IMR-90 (cell line): ENCODE measurements around the gene ABCA5. TPM values are rescaled to one million over a fixed set of nuclear protein-coding genes. Genes with fewer than 3 reads are reported as not detected.
"Not testable (repeated sequence)": the region's sequence is repeated elsewhere in the genome, so short reads cannot be mapped to it uniquely, and the experiment has no call there.

Source experiments
- ATAC-seq: fragments of 200-7000 bp; cut with Tn5 transposase; 2 replicates; pipeline ENCODE4 v1.9.1; 2020; ENCODE audit warnings: low read depth, mild to moderate bottlenecking, moderate library complexity
- BruUV-seq: library from RNA; stranded (reverse); fragments of 400-500 nt; replicated peaks from 2 replicates; lab custom pipeline; 2021; lab: Mats Ljungman, UMichigan
- CTCF ChIA-PET: fragments of 300-600 bp; formaldehyde crosslinking; extraction: SDS; loops from one replicate; lab custom pipeline; 2021; ENCODE audit warnings: antibody characterized with exemption; lab: Yijun Ruan, JAX
- POLR2A ChIA-PET: fragments of 300-600 bp; sonication (Branson Sonifier 250); formaldehyde crosslinking; loops from one replicate; lab custom pipeline; 2022; ENCODE audit warnings: antibody characterized with exemption; ENCODE audit not compliant: unreplicated experiment; lab: Charles Lee
- DNase-seq: peaks from one replicate; pipeline ENCODE4 v3.0.0; 2013
- H2AFZ ChIP-seq: replicated peaks from 2 replicates; pipeline ENCODE3; 2013; ENCODE audit warnings: low read length, mild to moderate bottlenecking; ENCODE audit not compliant: poor library complexity
- H2AK5ac ChIP-seq: 2 replicates; pipeline ENCODE4 v1.6.1; 2013; ENCODE audit warnings: low read depth, low read length, inconsistent platforms
- H2AK9ac ChIP-seq: replicated peaks from 2 replicates; pipeline ENCODE3; 2013; ENCODE audit warnings: mild to moderate bottlenecking, low read depth, low read length, moderate library complexity; ENCODE audit not compliant: poor library complexity
- H2BK120ac ChIP-seq: 2 replicates; pipeline ENCODE4 v1.6.1; 2013; ENCODE audit warnings: low read depth, low read length, inconsistent platforms
- H2BK15ac ChIP-seq: 3 replicates; pipeline ENCODE4 v1.6.1; 2013; ENCODE audit warnings: low read depth, low read length, inconsistent platforms
- H2BK20ac ChIP-seq: 2 replicates; pipeline ENCODE4 v1.6.1; 2013; ENCODE audit warnings: low read depth, mild to moderate bottlenecking, inconsistent platforms, low read length, moderate library complexity
- H2BK5ac ChIP-seq: 2 replicates; pipeline ENCODE4 v1.6.1; 2013; ENCODE audit warnings: mild to moderate bottlenecking, low read depth, low read length, inconsistent platforms; ENCODE audit not compliant: poor library complexity, severe bottlenecking
- H3K14ac ChIP-seq: replicated peaks from 2 replicates; pipeline ENCODE4 v1.6.1; 2013; ENCODE audit warnings: low read depth, low read length, inconsistent platforms
- H3K18ac ChIP-seq: 2 replicates; pipeline ENCODE4 v1.6.1; 2013; ENCODE audit warnings: low read depth, low read length, control low read depth
- H3K23ac ChIP-seq: 2 replicates; pipeline ENCODE4 v1.6.1; 2013; ENCODE audit warnings: low read depth, low read length, inconsistent platforms
- H3K27ac ChIP-seq: 2 replicates; pipeline ENCODE4 v1.5.1; 2013; ENCODE audit warnings: mild to moderate bottlenecking, control low read depth, low read length; ENCODE audit not compliant: insufficient read depth
- H3K27me3 ChIP-seq: 2 replicates; pipeline ENCODE4 v1.6.1; 2013; ENCODE audit warnings: low read length; ENCODE audit not compliant: control insufficient read depth, insufficient read depth
- H3K36me3 ChIP-seq: 2 replicates; pipeline ENCODE4 v1.6.1; 2013; ENCODE audit warnings: low read length, mixed read lengths; ENCODE audit not compliant: control insufficient read depth, insufficient read depth
- H3K4ac ChIP-seq: 2 replicates; pipeline ENCODE4 v1.6.1; 2013; ENCODE audit warnings: low read depth, low read length, inconsistent platforms
- H3K4me1 ChIP-seq: 2 replicates; pipeline ENCODE4 v1.6.1; 2013; ENCODE audit warnings: low read length, mixed read lengths; ENCODE audit not compliant: control insufficient read depth, insufficient read depth
- H3K4me2 ChIP-seq: 2 replicates; pipeline ENCODE4 v1.6.1; 2013; ENCODE audit warnings: low read depth, mild to moderate bottlenecking, control low read depth, low read length, moderate library complexity
- H3K4me3 ChIP-seq: 2 replicates; pipeline ENCODE4 v1.5.1; 2013; ENCODE audit warnings: low read depth, mild to moderate bottlenecking, control low read depth, low read length, moderate library complexity; ENCODE audit not compliant: insufficient read depth
- H3K56ac ChIP-seq: 2 replicates; pipeline ENCODE4 v1.6.1; 2013; ENCODE audit warnings: low read length, inconsistent platforms; ENCODE audit not compliant: insufficient read depth; ENCODE audit errors: extremely low read depth
- H3K79me1 ChIP-seq, 2 experiments: 2 replicates each; pipeline ENCODE4 v1.6.1; 2013; ENCODE audit warnings: low read length in 2 of 2, inconsistent platforms in 1 of 2, low read depth in 1 of 2
- H3K9ac ChIP-seq: 2 replicates; pipeline ENCODE4 v1.6.1; 2013; ENCODE audit warnings: low read depth, low read length, control low read depth
- H3K9me1 ChIP-seq: 2 replicates; pipeline ENCODE4 v1.6.1; 2013; ENCODE audit warnings: low read length, inconsistent platforms; ENCODE audit not compliant: insufficient read depth
- H3K9me3 ChIP-seq: 2 replicates; pipeline ENCODE4 v1.6.1; 2013; ENCODE audit warnings: low read length; ENCODE audit not compliant: control insufficient read depth, insufficient read depth
- H4K20me1 ChIP-seq: 2 replicates; pipeline ENCODE4 v1.6.1; 2013; ENCODE audit warnings: low read length, inconsistent platforms; ENCODE audit not compliant: insufficient read depth
- H4K5ac ChIP-seq: 2 replicates; pipeline ENCODE4 v1.6.1; 2013; ENCODE audit warnings: mild to moderate bottlenecking, low read depth, low read length, control low read depth
- H4K8ac ChIP-seq, 2 experiments: 2 replicates each; pipeline ENCODE4 v1.6.1; 2013; ENCODE audit warnings: low read depth in 2 of 2, low read length in 2 of 2, control low read depth in 1 of 2, inconsistent platforms in 1 of 2
- H4K91ac ChIP-seq: 2 replicates; pipeline ENCODE4 v1.6.1; 2013; ENCODE audit warnings: low read depth, low read length, inconsistent platforms; ENCODE audit not compliant: insufficient read depth
- WGBS, 2 experiments: methylation state at CpG; one replicate each; pipeline versions ENCODE4 v1.1.5 to v1.1.7; 2013; ENCODE audit warnings: missing lambda C conversion rate in 2 of 2; ENCODE audit not compliant: insufficient read length in 1 of 2; ENCODE audit errors: extremely low coverage in 2 of 2; 5-methylcytosine and 5-hydroxymethylcytosine counted together
- dilution Hi-C: fragments of 300-500 bp; cut with HindIII; formaldehyde crosslinking; loops from one replicate; pipeline ENCODE4 v1.14.3; 2018; ENCODE audit warnings: low sequenced_read_pairs; ENCODE audit not compliant: unreplicated experiment
- in situ Hi-C: fragments of 300-500 bp; cut with MboI; formaldehyde crosslinking; loops from 3 replicates; pipeline ENCODE4 v1.14.3; 2019; ENCODE audit warnings: low sequenced_read_pairs, inconsistent platforms, mixed read lengths
- intact Hi-C: fragments of 100-400 bp; cut with micrococcal nuclease; formaldehyde crosslinking; loops from 2 replicates; pipeline ENCODE4 v1.10.0; 2022
- microRNA-seq, 2 experiments: library from miRNA; stranded (forward) in 1 of 2; unstranded in 1 of 2; fragments of 10-50 nt in 1 of 2; fragments of <30 nt in 1 of 2; gene quantifications in 1 of 2; microRNA quantifications in 1 of 2; one replicate each; pipeline versions ENCODE3 to v1.1.0; 2013 to 2020; ENCODE audit not compliant: insufficient read depth in 1 of 2, insufficient read length in 1 of 2, unreplicated experiment in 1 of 2
- polyA plus RNA-seq, 3 experiments: library from polyadenylated mRNA; depleted of rRNA; stranded (reverse); fragments of >200 nt; gene quantifications; 2 replicates each; pipeline ENCODE4 v1.2.3, GENCODE V29; 2012; ENCODE audit warnings: low replicate concordance in 1 of 3
- small RNA-seq, 5 experiments: library from RNA; depleted of rRNA; stranded (forward); fragments of <200 nt; gene quantifications; one replicate each; pipeline ENCODE3, GENCODE V24; 2012
- total RNA-seq: library from RNA; depleted of rRNA; stranded (reverse); fragments of >200 nt; gene quantifications from 2 replicates; pipeline ENCODE4 v1.2.3, GENCODE V29; 2012; rRNA removed

ABCA5 gene
- total and polyA plus RNA-seq, 2 of the 4 experiments (the other 2 are of a cell fraction): 1.3 to 2.3 TPM

GRCh38 chr17:69196105-69196653 is 130.8 kb downstream of the ABCA5 start:
- BruUV-seq, H2BK120ac ChIP-seq, H3K36me3 ChIP-seq, H3K79me1 ChIP-seq, dilution Hi-C loops, H3K4ac ChIP-seq, ATAC-seq, H3K18ac ChIP-seq, H3K9ac ChIP-seq, H3K14ac ChIP-seq, H4K20me1 ChIP-seq, H3K56ac ChIP-seq, H3K23ac ChIP-seq, CTCF ChIA-PET, DNase-seq, H3K4me2 ChIP-seq, H3K4me3 ChIP-seq, H2AFZ ChIP-seq, H3K9me1 ChIP-seq, H4K8ac ChIP-seq, H2BK15ac ChIP-seq, H3K27me3 ChIP-seq, H4K5ac ChIP-seq, H2AK5ac ChIP-seq, in situ Hi-C loops, H3K4me1 ChIP-seq, H3K9me3 ChIP-seq, POLR2A ChIA-PET, intact Hi-C loops, H4K91ac ChIP-seq, H2AK9ac ChIP-seq, H3K27ac ChIP-seq, H2BK5ac ChIP-seq, H2BK20ac ChIP-seq: not testable (repeated sequence)
- WGBS, 2 experiments: no CpG with 5 or more reads among the region's 40 CpGs

Small RNA genes lying within 50 kb of the gene (microRNA-seq; reads per million reads assigned to microRNA genes)
- gene RF00561 (ENCODE audit: insufficient read depth, insufficient read length) (not detected), gene SNRPGP4 (ENCODE audit: insufficient read depth, insufficient read length) (not detected)

Small RNA genes lying within 50 kb of the gene (small RNA-seq; reads per million reads assigned to genes)
- gene RF00561: 0 reads per million in 5 experiments
- gene SNRPGP4: 0 reads per million in 5 experiments

Other genes starting within 250 kb of the ABCA5 start
- gene ABCA6, start 185.2 kb downstream of the ABCA5 start, total RNA-seq: under 0.01 TPM in 2 replicates
- gene ABCA6, start 185.2 kb downstream of the ABCA5 start, polyA plus RNA-seq (2012; rRNA removed): not detected in 2 replicates
- under 0.01 TPM in 2 replicates for gene ABCA10, start 98.3 kb downstream of the ABCA5 start, total RNA-seq
- 0.03 and 0.04 TPM in 2 replicates for gene ABCA10, start 98.3 kb downstream of the ABCA5 start, polyA plus RNA-seq (2012; rRNA removed)
- 3.6 and 5.7 TPM in 2 replicates for gene MAP2K6, start 87.6 kb upstream of the ABCA5 start, total RNA-seq
- 1.8 and 2.4 TPM in 2 replicates for gene MAP2K6, start 87.6 kb upstream of the ABCA5 start, polyA plus RNA-seq (2012; rRNA removed)